ENCODE results near the gene SNX30.

GRCh38 chr9:112863214-112863613 is 112.7 kb downstream of the SNX30 start:
- TF ChIP-seq CTCF (IDR thresholded peaks at IDR 0.05) (no peak), POLR2A (IDR thresholded peaks at IDR 0.05) (no peak), POLR2AphosphoS5 (IDR thresholded peaks at IDR 0.05; ENCODE audit: insufficient read depth in 1 of 2, low read depth in 1 of 2) (no peak)

Data from vagina (tissue), 2 donors.